Breast epithelium (tissue), 3 donors: ENCODE measurements around the gene TVP23C.

Source experiments
- POLR2A ChIP-seq: fragments of 450-650 bp; IDR thresholded peaks from one replicate; pipeline ENCODE4 v1.6.1; 2016; ENCODE audit warnings: antibody characterized with exemption, mild to moderate bottlenecking, moderate library complexity
- POLR2AphosphoS5 ChIP-seq, 3 donors: sonication (generic); formaldehyde crosslinking; IDR thresholded peaks; one replicate each; pipeline ENCODE4 v1.6.1; 2017; ENCODE audit warnings: antibody characterized with exemption in 3 of 3
- TF ChIP-seq, protein P1 (sequence below), 3 donors: fragments of 450-650 bp; IDR thresholded peaks; one replicate each; pipeline ENCODE4 v1.5.1; 2016 to 2017; ENCODE audit warnings: antibody characterized with exemption in 3 of 3, mild to moderate bottlenecking in 3 of 3, moderate library complexity in 3 of 3

DNA sequence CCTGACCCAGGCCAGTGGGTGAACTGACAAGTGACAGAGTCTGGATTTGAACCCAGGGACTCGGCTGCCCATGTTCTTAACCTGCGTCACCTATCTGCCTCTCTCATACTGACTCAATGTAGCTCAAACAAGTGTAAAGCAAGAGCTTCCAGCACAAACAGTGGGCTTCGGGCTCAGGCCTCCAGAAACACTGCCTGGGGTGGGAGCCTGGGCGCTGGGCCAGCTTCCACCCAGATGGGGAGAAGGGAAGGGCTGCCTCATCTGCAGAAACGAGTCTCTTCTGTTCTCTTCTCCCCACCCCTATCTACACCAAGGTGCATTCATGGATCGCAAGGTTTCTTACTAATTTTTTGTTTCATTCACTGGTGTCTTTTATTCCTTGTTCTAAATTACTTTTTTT, 97.2 kb downstream of the TVP23C start:
- TF ChIP-seq, protein P1, sequence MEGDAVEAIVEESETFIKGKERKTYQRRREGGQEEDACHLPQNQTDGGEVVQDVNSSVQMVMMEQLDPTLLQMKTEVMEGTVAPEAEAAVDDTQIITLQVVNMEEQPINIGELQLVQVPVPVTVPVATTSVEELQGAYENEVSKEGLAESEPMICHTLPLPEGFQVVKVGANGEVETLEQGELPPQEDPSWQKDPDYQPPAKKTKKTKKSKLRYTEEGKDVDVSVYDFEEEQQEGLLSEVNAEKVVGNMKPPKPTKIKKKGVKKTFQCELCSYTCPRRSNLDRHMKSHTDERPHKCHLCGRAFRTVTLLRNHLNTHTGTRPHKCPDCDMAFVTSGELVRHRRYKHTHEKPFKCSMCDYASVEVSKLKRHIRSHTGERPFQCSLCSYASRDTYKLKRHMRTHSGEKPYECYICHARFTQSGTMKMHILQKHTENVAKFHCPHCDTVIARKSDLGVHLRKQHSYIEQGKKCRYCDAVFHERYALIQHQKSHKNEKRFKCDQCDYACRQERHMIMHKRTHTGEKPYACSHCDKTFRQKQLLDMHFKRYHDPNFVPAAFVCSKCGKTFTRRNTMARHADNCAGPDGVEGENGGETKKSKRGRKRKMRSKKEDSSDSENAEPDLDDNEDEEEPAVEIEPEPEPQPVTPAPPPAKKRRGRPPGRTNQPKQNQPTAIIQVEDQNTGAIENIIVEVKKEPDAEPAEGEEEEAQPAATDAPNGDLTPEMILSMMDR (IDR thresholded peaks at IDR 0.05) = no peak
- TF ChIP-seq POLR2A = no peak
- no peak for TF ChIP-seq POLR2AphosphoS5 (IDR thresholded peaks at IDR 0.05)
